Stimulated activated CD4-positive, alpha-beta T cell treated with anti-CD3 and anti-CD28 coated beads, TNF-alpha, amount 100 ng/mL, for 4 hours (primary cell): ENCODE measurements around the gene SLC25A17.
"Not testable (repeated sequence)": the region's sequence is repeated elsewhere in the genome, so short reads cannot be mapped to it uniquely, and the experiment has no call there.

Experiments used
- DNase-seq, 3 experiments: peaks; one replicate each; pipeline ENCODE4 v3.0.0-alpha.2; 2020; ENCODE audit warnings: low read depth in 3 of 3

SLC25A17 gene, protein sequence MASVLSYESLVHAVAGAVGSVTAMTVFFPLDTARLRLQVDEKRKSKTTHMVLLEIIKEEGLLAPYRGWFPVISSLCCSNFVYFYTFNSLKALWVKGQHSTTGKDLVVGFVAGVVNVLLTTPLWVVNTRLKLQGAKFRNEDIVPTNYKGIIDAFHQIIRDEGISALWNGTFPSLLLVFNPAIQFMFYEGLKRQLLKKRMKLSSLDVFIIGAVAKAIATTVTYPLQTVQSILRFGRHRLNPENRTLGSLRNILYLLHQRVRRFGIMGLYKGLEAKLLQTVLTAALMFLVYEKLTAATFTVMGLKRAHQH

DNA sequence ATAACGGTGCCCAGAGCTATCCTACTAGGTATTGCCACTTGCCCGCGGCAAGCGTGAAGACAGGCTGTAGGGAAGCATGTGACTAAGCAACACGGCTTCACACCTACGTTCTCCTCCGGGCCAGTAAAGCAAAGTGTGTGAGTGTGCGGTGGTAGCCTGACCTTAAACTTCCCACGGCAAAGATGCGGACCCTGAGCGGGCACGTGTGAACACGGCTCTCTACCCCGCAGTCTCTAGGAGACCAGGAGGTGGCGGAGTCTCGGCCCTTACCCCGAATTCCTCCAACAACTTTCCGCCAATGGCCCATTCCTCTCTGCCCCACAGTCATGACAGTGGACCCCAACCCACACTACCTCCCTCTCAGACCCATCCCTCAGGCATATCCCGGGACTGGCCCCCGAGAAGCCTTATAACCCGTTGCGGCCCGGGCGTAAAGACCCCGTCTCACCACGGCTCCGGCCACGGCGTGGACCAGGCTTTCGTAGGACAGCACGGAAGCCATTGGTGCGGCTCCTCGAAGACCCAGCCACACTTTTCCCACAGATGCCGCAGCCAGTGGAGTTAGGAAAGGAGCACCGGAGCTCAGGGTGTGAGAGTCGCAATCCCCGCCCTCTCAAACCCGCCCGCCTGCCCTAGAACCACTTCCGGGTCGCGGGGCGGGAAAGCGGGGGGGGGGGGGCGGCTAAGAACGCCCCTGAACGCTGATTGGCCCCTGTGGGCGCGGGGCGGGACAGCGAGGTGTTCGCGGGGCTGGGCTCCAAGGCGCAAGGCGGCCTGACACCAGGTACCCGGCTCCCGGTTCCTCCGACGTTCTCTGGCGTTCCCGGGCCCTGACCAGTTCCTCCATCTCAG, at the start of gene SLC25A17:
TSS of gene SLC25A17 (minus strand) at position 600 of the 852 bp plus-strand sequence. CDS start at position 502, 98 bp downstream.
- DNase-seq: peak; percentile 75 to 81 (median 77)

DNA sequence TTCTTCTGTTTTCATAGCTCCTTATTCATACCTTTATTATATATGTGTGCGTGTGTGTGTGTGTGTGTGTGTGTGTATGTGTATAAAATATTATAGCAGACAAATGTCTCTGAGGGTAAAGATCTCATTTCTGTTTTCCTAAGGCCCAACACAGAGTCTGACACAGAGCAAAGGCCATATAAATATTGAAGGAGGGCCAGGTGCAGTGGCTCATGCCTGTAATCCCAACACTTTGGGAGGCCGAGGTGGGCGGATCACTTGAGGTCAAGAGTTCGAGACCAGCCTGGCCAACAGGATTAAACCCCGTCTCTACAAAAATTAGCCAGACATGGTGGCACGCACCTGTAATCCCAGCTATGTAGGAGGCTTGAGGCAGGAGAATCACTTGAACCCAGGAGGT, 49.2 kb upstream of the SLC25A17 start:
- DNase-seq: not testable (repeated sequence)

DNA sequence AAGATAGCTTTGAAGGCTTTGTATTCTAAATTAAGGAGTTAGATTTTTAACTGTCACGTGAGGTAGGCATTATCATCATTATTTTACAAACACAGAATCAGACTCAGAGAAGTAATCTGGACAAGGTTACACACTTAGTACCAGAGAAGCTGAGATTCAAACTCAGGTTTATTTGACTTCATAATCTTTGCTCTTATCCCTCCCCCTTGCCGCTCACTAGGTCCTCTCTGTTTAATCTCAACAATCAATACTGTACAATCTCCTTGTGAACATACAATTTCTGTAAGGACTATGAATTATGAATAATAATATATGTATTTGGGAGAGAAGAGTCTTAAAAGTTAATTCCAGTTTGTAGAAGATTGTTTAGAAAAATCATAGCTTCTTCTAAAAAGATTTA, 48.0 kb upstream of the SLC25A17 start:
- DNase-seq: no peak

DNA sequence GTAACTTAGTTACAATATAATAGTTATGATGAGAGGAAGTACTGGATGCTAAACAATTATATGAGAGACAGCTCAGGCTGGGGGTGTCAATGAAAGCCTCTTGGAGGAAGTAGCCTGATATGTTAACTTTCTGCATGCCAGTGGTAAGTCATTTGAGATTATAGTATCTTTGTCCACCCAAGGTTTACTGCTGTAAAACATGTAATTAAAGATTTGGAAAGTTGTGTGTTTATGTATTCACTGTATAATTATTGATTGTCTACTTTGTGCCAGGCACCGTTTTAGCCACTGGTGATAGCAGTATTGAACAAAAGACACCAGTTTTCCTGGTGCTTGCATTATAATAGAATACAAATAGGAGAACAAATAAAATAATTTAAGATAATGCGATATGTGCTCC, 43.4 kb upstream of the SLC25A17 start:
- no peak for DNase-seq

DNA sequence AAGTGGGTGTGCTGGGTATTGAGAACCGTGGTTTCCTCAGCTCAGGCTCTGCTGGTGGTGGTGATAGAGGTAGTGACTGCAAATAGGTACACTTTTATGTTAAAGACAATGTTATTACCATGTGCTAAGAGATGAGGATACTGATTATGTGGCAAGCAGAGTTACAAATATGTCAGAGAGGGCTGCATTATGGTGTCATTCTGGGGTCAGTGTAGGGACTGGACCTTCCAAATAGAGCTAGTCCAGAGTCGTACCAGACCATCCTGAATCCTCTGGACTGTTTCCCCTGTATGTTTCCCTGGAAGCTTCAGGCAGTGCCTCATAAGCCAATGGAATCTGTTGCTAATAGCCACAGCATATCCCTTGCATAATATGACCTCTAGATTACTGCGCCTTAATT, 42.9 kb upstream of the SLC25A17 start, which contains the start of gene DNAJB7:
TSS of gene DNAJB7 (minus strand) at position 101 of the 400 bp plus-strand sequence. CDS start 119 bp downstream, outside the sequence.
- DNase-seq: no peak

DNA sequence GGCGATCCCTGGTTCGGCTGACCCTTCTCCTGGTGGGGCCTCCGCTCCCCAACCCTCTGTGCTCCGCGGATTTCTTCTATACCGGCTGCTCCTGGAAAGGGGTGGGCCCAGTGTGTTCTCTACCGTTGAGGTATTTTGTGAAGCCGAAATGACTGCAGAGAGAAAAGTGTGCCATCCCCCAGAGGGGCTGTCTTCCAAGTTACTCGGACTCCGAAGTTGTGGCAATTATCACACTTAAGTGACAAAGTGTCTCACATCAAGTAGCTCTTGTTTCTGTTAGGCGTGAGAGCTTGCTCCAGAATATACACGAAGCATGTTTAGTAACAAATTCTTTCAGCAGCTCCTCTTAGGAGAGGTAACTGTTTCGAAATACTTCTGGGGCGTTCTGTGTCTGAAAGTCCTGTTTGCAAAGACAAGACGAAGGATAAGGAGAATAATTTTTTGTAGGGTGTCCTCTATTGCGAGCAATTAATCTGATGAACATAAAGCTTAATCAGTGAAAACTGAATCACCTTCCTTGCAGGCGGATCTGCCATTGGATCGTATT, 38.2 kb upstream of the SLC25A17 start:
- DNase-seq: no peak

DNA sequence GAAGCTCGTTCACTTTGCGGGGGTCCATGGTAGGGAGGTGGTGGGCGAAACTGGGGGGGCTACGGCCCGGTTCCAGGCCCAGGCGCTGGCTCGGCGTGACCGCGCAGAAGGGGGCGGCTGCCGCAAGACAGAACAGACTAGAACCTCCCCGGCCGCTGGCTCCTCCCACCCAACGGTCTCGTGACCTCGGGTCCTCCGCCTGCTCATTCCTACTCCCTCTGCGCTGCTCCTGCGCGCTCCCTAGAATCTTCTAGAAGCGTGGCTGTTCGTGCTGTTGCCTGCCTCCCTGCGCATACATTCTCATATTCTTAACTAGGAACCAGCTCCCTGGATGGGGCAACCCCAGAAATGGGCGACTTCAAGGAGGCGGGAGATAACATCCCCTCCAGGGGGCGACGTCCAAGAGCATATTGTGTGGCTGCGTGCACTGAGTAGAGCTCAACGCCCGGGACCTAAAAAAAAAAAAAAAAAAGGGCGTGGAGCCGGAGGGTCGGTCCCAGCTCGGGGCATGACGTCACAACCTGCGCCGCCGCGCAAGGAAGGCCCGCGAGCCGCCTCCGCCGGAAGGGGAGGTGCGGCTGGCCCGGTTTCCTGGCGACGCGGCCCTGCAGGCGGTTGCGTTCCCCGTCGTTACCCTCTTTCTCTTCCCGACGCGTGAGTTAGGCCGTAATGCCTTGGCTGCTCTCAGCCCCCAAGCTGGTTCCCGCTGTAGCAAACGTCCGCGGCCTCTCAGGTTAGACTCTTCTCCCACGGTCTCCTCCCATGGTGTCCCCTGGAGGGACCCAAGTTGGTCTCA, 37.6 kb upstream of the SLC25A17 start, which contains the start of the genes ST13 and XPNPEP3:
TSS of gene ST13 (minus strand) at position 127 of the 796 bp plus-strand sequence. CDS start at position 28, 99 bp downstream.
TSS of gene XPNPEP3 (plus strand) at position 636 of the 796 bp plus-strand sequence. CDS start at position 670, 34 bp downstream.
- peak; percentile 93 to 94 (median 93) for DNase-seq

DNA sequence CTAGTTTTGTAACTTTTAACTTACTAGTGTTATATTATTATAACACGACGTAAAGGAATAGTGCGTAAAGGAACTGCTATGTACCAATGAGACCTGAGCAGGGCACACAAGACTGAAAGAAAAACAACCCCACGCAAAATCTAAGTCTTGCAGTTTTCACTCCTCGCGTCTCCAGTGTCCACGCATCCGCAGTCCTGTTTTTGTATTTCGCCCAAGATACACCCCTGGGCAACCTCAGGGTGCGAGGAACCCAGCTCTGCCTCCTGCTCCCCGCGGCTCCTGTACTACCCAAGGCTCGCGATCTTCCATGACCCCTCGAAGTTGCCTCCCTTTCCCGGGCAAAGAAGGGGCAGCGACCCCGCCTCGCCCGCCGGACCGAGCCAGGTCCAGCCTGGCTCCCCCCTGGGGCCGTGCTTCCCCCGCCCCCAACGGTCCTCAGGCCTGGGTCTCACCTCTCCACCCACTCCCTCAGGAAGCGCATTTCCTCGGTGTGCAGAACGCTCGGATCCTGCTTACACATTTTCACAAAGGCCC, 36.9 kb upstream of the SLC25A17 start:
- DNase-seq: no peak

DNA sequence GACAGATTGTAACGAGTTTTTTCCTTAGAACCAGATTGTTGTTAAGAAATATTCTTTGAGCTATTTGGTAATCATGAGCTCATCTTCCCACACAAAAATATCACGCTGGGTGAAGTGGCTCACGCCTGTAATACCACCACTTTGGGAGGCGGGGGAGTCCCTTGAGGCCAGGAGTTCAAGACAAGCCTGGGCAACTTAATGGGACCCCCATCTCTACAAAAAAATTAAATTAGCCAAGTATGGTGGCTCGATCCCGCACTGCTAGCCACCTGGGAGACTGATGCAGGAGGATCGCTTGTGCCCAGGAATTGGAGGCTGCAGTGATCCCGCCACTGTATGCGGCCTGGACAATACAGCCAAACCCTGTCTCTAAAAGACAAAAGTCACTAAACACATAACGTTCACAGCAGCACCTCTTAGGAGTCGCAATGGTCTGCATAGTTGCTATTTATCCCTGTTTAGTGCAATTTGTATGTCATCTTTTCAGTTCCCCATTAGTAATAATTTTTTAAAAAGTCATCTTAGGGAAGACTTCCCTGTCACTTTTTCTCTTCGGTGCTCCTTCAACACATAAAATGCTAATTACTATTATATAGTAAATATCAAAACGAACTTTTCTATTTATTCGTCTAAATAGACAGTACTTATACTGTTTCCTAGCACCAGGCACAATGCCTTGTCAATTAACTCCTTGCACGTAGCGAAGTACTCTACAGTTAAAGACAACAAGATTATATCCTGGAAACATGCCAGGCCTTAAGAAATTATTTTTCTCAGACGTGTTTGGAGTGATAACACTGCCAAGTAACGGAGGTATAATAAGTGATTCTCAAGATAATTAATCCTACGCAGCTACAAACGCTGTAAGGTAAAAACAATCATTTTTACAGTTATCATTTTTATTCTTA, 36.2 kb upstream of the SLC25A17 start:
- no peak for DNase-seq

DNA sequence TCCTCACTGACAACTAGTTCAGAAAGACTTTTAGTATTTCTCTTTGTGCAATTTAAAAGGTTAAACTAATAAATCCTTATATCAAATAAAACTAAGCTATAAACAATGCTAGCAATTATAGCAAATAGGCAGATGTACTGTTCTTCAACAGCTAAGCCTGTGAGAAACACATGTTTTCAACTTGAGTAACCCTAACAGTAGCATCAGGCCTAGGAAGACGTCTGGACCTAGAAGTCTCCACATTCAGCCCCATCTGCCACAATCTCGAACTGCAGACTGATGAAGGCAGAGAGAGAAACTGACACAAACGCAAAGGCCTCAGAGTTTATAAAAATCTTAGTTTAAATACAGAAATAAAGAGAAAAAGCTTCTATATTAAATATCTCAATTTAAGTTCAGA, 34.8 kb upstream of the SLC25A17 start:
- DNase-seq: no peak

DNA sequence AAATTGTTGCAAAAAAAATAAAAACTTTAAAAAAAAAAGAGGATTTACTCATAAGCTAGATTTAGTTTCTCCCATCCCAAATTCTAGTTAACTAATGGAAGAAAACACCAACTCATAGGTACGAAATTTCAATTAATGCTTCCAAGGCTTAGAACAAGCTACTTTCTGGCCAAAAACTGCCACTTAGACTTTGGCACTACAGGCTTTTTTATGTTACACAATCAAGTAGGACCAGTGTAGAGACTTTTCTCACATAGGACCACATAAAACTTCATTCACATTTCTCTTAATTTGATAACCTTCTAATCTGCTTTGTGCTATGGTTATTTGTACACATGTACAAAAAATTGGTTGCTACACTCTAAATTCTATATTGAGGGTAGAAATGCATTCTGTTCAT, 34.2 kb upstream of the SLC25A17 start:
- DNase-seq: no peak

DNA sequence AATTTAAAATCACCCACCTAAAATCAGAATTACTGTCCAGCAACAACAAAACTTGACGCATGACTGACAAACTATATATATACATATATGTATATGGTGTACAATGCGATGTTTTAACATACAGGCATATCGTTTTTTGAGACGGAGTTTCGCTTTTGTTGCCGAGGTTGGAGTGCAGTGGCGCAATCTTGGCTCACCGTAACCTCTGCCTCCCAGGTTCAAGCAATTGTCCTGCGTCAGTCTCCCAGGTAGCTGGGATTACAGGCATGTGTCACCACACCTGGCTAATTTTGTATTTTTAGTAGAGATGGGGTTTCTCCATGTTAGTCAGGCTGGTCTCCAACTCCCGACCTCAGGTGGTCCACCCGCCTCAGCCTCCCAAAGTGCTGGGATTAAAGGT, 26.7 kb upstream of the SLC25A17 start:
- not testable (repeated sequence) for DNase-seq

DNA sequence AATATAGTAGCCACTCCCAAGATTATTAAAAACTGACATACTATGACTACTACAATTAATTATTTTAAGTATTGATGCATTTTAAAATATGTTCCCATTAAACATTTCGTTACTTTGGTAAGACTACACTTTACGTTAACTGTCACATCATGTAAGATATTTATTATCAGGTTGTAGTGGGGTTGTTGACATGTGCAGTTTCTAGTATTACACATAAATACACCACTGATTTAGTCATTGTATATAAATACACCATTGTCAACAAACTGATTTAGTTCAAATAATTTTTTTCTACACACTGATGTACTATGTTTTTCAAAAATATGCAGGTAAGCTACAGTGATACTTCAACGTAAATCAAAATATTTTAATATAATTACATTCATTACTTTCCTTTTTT, 25.8 kb upstream of the SLC25A17 start:
- no peak for DNase-seq

DNA sequence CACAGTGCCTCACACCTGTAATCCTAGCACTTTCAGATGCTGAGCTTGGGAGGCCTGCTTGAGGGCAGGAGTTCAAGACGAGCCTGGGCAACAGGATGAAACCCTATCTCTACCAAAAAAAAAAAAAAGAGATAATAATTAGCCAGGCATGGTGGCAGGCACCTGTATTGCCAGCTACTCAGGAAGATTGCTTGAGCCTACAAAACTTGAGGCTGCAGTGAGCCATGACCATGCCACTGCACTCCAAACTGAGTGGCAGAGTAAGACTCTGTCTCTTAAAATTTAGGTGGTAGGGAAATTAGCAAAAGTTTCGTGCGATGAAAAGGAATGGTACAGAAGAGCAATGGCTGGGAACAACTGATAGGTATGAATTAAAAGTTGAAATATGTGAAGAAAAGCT, 19.3 kb upstream of the SLC25A17 start:
- no peak for DNase-seq

DNA sequence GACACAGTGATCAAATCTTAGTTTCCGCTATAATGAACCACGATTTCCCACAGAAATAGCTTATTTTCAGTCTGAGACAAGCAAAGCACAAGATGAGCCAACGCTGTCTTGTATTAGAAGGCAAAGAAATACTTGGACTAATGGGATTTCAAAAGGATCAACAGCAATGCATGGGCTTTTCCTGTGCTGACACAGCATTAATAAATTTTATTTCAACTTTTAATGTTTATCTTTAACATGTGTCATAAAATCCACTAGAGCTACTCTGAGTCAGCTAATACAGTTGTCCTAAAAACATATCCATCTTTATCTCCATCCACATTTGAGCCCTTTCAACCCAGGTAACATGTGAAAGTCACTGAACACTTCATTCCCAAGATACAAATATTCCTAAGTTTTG, 15.5 kb upstream of the SLC25A17 start:
- DNase-seq: no peak

DNA sequence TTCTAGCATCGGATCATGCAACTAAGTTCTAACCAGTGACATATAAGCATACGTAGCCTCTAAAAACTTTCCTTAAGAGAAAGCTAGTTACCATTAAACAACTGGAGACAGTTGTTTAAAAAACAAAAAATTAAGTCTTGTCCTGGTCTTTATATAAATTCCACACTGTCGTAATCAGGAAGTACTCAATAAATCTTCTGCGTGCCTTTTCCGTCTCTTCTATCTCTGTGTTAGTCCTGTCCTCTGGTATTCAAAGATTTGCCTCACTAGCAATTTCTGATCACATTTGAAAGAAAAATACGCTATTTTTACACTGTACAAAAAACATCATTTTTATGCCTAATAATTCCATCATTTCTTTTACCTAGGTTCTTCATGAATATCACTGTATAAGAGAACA, 10.0 kb upstream of the SLC25A17 start:
- no peak for DNase-seq

DNA sequence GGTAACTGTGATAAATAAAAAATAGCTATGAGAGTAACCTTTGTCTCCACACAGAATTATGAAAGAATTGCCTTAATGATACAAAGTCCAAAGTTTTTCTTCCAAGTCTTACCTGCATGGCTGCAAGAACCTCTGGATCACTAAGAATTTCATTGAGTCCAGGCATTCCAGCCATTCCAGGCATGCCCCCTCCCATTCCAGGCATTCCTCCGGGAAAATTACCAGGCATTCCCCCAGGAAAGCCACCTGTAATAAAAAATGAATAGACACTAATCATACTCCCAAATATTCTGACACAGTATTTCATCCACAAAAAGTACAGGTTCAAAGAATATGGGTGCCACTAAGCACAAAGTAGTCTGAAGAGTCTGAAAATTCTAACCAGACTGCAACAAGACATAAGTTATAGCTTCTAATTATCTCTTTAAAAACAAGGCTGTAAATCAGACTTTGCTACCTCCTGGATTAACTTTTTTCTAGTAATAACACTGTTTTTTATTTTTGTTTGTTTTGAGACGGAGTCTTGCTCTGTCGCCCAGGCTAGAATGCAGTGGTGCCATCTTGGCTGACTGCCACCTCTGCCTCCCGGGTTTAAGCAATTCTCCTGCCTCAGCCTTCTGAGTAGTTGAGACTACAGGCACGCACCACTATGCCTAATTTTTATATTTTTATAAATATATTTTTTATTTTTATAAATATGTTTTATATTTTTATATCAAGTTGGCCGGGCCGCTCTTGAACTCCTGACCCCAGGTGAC, 8.0 kb upstream of the SLC25A17 start:
- DNase-seq: no peak

DNA sequence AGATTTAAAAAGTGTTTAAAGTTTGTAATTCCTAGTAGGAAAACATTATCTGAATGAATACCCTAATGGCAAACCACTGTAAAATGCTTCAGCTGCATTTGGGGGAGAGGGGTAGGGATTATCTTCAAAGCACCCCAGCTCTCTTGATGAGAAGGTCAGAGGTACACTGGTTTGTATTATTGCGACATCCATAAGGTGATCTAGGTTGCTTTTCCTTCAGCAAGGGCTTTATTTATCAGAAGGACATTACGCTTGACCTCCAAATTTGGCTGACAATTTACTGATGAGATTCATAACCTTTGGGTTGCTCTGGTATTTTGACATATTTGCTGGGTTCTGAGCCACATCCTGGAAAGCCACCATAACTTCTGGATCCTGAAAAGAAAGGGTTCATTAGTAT, 7.1 kb upstream of the SLC25A17 start:
- not testable (repeated sequence) for DNase-seq

DNA sequence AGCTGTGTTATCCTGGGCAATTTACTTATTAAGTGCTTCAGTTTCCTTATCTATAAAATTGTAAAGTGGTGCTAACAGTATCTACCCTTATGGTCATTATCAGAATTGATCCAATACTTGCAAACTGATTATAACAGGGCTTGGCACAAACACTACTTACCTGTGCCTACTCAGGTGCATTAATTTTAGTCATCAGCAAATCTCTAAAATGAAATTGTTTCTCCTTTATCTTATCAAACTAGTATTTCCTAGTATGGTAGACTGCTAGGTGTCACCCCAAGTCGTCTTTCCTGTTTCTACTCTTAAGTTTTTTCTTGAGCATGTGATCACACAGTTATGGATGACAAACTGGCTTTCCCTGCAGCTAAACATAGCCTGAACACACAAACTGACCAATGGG, 4.3 kb upstream of the SLC25A17 start:
- no peak for DNase-seq
